T-helper 1 cell (primary cell): ENCODE measurements around the gene RYR1.
"Not testable (repeated sequence)": the region's sequence is repeated elsewhere in the genome, so short reads cannot be mapped to it uniquely, and the experiment has no call there.

ENCODE experiments used
- DNase-seq, 5 donors: peaks; one replicate each; pipeline ENCODE4 v3.0.0-alpha.2; 2012 to 2020

Gene RYR1

GRCh38 chr19:38543807-38544568 is 110.5 kb downstream of the RYR1 start:
- peak in 2 of 5 donors; percentile 5 to 83 for DNase-seq

GRCh38 chr19:38544569-38545315 is 111.3 kb downstream of the RYR1 start:
- DNase-seq = no peak

GRCh38 chr19:38545596-38545995 is 112.1 kb downstream of the RYR1 start:
- no peak for DNase-seq

- no peak for DNase-seq
Measured at GRCh38 chr19:38547421-38547820, 113.9 kb downstream of the RYR1 start.

- DNase-seq = no peak
Measured at GRCh38 chr19:38549061-38549460, 115.6 kb downstream of the RYR1 start.

DNA sequence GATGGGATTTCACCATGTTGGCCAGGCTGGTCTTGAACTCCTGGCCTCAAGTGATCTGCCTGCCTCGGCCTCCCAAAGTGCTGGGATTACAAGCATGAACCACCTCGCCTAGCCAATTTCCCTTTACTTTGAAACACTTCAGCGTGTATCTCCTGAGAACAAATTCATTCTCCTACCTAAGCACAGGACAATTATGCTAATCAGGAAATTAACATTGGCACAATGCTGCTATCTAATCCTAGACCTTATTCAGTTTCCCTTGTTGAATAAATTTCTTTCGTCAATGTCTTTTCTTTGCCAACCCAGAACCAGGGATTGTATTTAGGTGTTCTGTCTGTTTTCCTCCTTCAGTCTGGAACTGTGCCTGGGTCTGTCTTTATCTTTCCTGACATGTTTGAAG is 116.5 kb downstream of the RYR1 start:
- no peak for DNase-seq

- no peak for DNase-seq
Measured at GRCh38 chr19:38550376-38550775, 116.9 kb downstream of the RYR1 start.

DNA sequence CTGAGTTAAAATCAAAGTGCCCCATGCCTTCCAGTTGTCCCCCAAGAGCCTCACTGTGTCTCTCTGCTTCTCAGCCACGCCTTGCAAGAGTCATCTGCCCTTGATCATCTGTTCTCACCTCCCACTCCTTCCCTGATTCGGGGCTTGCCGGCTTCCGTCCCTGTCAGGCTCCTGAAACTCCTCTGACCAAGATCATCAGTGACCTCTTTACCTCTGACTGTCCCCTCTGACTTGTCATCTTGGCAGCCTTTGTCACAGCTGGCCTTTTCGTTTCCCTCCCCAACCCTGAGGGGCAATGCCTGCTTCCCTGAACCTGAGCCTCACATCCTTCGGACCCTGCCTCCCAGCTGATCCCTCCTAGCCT is 117.9 kb downstream of the RYR1 start:
- peak in 1 of 5 donors; percentile 28 for DNase-seq

GRCh38 chr19:38553239-38553638 is 119.7 kb downstream of the RYR1 start:
- DNase-seq = not testable (repeated sequence)

DNA sequence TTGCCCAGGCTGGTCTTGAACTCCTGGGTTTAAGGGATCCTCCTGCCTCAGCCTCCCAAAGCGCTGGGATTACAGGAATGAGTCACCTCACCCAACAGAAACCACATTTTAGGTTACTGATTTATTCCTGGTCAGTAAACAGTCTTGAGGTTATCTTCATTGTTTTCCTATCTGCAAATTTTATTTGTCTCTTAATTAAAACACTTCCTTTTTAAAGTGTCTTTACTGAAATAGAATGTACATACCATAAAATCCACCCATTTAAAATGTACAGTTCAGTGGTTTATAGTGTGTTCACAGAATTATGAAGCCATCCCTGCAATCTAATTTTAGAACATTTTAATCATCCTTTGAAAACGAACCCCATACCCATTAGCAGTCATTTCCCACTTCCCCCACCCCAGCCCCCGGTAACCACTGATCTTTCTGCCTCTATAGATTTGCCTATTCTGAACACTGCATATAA is 121.2 kb downstream of the RYR1 start:
- peak in 1 of 5 donors; percentile 18 for DNase-seq

DNA sequence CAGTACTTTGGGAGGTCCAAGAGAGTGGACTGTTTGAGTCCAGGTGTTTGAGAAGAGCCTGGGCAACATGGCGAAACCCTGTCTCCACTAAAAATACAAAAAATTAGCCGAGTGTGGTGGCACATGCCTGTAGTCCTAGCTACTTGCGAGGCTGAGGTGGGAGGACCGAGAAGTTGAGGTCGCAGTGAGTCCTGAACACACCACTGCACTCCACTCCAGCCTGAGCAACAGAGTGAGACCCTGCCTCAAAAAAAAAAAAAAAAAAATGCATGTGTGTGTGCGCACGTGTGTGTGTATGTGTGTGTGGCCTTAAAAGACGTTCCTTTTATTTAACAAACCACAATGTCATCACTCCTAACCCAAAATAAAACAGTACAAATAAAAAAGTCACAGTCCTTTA is 121.7 kb downstream of the RYR1 start:
- no peak for DNase-seq

GRCh38 chr19:38556521-38557174 is 123.2 kb downstream of the RYR1 start:
- peak in 1 of 5 donors; percentile 53 for DNase-seq

GRCh38 chr19:38557205-38557799 is 123.8 kb downstream of the RYR1 start:
- peak in 1 of 5 donors; percentile 84 for DNase-seq

GRCh38 chr19:38558933-38559332 is 125.4 kb downstream of the RYR1 start:
- not testable (repeated sequence) for DNase-seq

DNA sequence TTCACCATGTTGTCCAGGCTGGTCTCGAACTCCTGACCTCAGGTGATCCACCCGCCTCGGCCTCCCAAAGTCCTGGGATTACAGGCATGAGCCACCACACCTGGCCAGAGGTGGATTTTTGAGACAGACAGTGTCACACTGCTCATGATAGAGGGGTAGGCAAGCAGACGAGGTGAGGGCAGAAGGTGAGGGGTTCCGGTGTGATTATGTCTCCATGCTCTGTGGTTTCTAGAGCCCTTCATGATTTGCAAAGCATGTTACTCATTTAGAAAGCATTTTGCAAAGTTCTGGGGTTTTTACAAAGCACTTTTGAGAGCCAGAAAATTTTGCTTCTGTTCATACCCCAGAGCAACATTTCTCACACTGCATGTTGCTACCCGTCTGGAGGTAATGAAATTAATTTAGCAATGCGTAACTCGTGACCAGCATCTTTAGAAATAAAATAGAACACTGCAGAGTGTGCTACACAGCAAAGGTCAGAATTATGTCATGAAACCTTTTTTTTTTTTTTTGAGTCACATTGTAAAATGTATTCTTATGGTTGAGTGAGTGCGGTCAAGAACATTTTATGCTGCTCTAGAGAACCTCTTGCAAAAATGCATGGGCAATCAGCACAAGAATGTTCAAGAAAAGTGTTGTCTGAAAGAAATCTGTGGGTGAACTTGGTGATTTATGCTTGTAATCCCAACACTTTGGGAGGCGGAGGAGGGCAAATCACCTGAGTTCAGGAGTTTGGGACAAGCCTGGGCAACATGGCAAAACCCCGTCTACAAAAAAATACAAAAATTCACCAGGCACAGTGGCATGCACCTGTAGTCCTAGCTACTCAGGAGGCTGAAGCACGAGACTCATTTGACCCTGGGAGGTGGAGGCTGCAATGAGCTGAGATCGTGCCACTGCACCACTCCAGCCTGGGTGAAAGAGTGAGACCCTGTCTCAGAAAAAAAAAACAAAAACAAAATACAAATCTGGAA is 126.2 kb downstream of the RYR1 start:
- DNase-seq = peak in 2 of 5 donors; percentile 8 to 90

DNA sequence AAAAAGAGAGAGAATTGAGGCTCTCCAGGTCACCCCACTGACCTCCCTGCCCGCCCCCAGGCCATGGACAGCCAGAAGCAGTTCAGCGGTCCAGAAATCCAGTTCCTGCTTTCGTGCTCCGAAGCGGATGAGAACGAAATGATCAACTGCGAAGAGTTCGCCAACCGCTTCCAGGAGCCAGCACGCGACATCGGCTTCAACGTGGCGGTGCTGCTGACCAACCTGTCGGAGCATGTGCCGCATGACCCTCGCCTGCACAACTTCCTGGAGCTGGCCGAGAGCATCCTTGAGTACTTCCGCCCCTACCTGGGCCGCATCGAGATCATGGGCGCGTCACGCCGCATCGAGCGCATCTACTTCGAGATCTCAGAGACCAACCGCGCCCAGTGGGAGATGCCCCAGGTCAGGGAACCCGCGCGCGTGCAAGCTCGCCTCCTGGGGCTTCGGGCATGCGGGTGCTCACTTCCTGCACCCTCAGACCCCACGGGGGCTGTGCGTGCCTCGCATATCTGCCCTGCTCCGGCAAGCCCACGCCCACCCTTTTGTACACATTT is 127.6 kb downstream of the RYR1 start:
- DNase-seq = no peak

GRCh38 chr19:38561658-38562057 is 128.2 kb downstream of the RYR1 start:
- DNase-seq = no peak

DNA sequence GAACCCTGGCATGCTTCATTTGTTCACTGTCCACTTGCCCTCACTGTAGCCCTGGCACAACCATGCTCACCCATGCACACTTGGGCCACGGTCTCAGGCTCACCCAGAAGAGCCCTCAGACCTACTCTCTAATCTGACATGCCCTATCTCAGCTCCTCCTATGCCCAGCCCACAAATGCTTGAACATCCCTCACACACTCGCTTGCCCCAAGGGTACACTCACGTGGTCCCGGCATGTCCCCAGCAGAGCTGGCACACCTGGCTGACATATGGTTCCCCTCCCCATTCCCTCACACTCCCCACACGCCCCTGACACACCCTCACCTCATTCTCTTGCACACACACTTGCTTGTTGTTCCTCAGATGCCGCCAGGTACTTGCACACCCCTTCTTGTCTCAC is 128.6 kb downstream of the RYR1 start:
- DNase-seq = no peak

GRCh38 chr19:38563475-38563874 is 130.0 kb downstream of the RYR1 start:
- DNase-seq = no peak

- peak in 1 of 5 donors; percentile 20 for DNase-seq
Measured at GRCh38 chr19:38564981-38565690, 131.6 kb downstream of the RYR1 start.

- no peak for DNase-seq
Measured at GRCh38 chr19:38565691-38566105, 132.2 kb downstream of the RYR1 start.
